Transverse colon (tissue), 4 donors: ENCODE results near the gene LZIC.

Experiments
- EP300 ChIP-seq: sonication (generic); formaldehyde crosslinking; IDR thresholded peaks from one replicate; pipeline ENCODE4 v1.6.1; 2017; ENCODE audit warnings: antibody characterized with exemption, low read depth
- POLR2A ChIP-seq: fragments of 450-650 bp; IDR thresholded peaks from one replicate; pipeline ENCODE4 v1.6.1; 2016; ENCODE audit warnings: antibody characterized with exemption, mild to moderate bottlenecking, moderate library complexity
- POLR2AphosphoS5 ChIP-seq, 3 donors: sonication (generic); formaldehyde crosslinking; IDR thresholded peaks; one replicate each; pipeline ENCODE4 v1.6.1; 2016; ENCODE audit warnings: antibody characterized with exemption in 3 of 3
- TF ChIP-seq, protein P1 (sequence below), 5 experiments: fragments of 200-600 bp in 3 of 5; fragments of 450-650 bp in 2 of 5; sonication (generic) in 3 of 5; IDR thresholded peaks; 1 replicate in 2 of 5; 2 replicates in 3 of 5; pipeline ENCODE4 v1.5.1; 2016 to 2017; ENCODE audit warnings: antibody characterized with exemption in 5 of 5, inconsistent platforms in 3 of 5, mild to moderate bottlenecking in 2 of 5, moderate library complexity in 1 of 5

- TF ChIP-seq POLR2A (peak; percentile 97), EP300 (no peak), POLR2AphosphoS5 (IDR thresholded peaks at IDR 0.05) (peak; percentile 93 to 95 (median 94))
- TF ChIP-seq, protein P1, sequence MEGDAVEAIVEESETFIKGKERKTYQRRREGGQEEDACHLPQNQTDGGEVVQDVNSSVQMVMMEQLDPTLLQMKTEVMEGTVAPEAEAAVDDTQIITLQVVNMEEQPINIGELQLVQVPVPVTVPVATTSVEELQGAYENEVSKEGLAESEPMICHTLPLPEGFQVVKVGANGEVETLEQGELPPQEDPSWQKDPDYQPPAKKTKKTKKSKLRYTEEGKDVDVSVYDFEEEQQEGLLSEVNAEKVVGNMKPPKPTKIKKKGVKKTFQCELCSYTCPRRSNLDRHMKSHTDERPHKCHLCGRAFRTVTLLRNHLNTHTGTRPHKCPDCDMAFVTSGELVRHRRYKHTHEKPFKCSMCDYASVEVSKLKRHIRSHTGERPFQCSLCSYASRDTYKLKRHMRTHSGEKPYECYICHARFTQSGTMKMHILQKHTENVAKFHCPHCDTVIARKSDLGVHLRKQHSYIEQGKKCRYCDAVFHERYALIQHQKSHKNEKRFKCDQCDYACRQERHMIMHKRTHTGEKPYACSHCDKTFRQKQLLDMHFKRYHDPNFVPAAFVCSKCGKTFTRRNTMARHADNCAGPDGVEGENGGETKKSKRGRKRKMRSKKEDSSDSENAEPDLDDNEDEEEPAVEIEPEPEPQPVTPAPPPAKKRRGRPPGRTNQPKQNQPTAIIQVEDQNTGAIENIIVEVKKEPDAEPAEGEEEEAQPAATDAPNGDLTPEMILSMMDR (IDR thresholded peaks at IDR 0.05), result peak in 2 of 5 experiments; percentile 17 to 25
These were observed at the start of gene LZIC, which contains the start of gene NMNAT1 for GRCh38 chr1:9942939-9943788.
